D341Med (cell line): ENCODE measurements around the gene ADAT1.

Experiments
- DNase-seq: peaks from one replicate; pipeline ENCODE4 v3.0.0; 2012; ENCODE audit warnings: low spot score

ADAT1 gene

GRCh38 chr16:75622761-75623605, at the start of gene ADAT1:
TSS of gene ADAT1 (minus strand) at chr16:75623281. CDS start at chr16:75620799, 2,482 bp downstream.
- DNase-seq, result peak; percentile 95

GRCh38 chr16:75667503-75667902, 44.4 kb upstream of the ADAT1 start:
- no peak for DNase-seq

GRCh38 chr16:75660726-75661302, 37.7 kb upstream of the ADAT1 start:
- no peak for DNase-seq

- no peak for DNase-seq
Measured at GRCh38 chr16:75660321-75660720, 37.2 kb upstream of the ADAT1 start.

- no peak for DNase-seq
Measured at GRCh38 chr16:75658175-75658574, 35.1 kb upstream of the ADAT1 start.

GRCh38 chr16:75653922-75654321, 30.8 kb upstream of the ADAT1 start:
- no peak for DNase-seq

- peak; percentile 81 for DNase-seq
Measured at GRCh38 chr16:75648265-75649076, 25.4 kb upstream of the ADAT1 start.

- DNase-seq, result peak; percentile 95
Measured at GRCh38 chr16:75647492-75648264, 24.6 kb upstream of the ADAT1 start, which contains the start of the genes KARS1 and TERF2IP. TSS of gene KARS1 (minus strand) at chr16:75647665. CDS start at chr16:75647639, 26 bp downstream. TSS of gene TERF2IP (plus strand) at chr16:75647773. CDS start at chr16:75647883, 110 bp downstream.

GRCh38 chr16:75647112-75647491, 24.0 kb upstream of the ADAT1 start:
- DNase-seq, result peak; percentile 72

- no peak for DNase-seq
Measured at GRCh38 chr16:75644240-75645012, 21.3 kb upstream of the ADAT1 start.

- no peak for DNase-seq
Measured at GRCh38 chr16:75640598-75640997, 17.5 kb upstream of the ADAT1 start.

- no peak for DNase-seq
Measured at GRCh38 chr16:75635036-75635435, 12.0 kb upstream of the ADAT1 start.

GRCh38 chr16:75632857-75633256, 9.8 kb upstream of the ADAT1 start:
- no peak for DNase-seq

- no peak for DNase-seq
Measured at GRCh38 chr16:75630052-75630451, 7.0 kb upstream of the ADAT1 start.

GRCh38 chr16:75629132-75629531, 6.1 kb upstream of the ADAT1 start:
- DNase-seq, result no peak

- DNase-seq, result no peak
Measured at GRCh38 chr16:75628351-75628750, 5.3 kb upstream of the ADAT1 start.

GRCh38 chr16:75627851-75628250, 4.8 kb upstream of the ADAT1 start:
- DNase-seq, result no peak

GRCh38 chr16:75626806-75627205, 3.7 kb upstream of the ADAT1 start:
- no peak for DNase-seq

- no peak for DNase-seq
Measured at GRCh38 chr16:75624921-75625334, 1.8 kb upstream of the ADAT1 start.

GRCh38 chr16:75621170-75621477, 2.0 kb downstream of the ADAT1 start:
- DNase-seq, result peak; percentile 32
